ENCODE measurements around the gene ZDHHC14. TPM values are rescaled to one million over a fixed set of nuclear protein-coding genes. Genes with fewer than 3 reads are reported as not detected.

The ZDHHC14 gene
- total RNA-seq, 4 donors from 2014 or later, result 7.3 to 14.4 (median 8.1) TPM

DNA sequence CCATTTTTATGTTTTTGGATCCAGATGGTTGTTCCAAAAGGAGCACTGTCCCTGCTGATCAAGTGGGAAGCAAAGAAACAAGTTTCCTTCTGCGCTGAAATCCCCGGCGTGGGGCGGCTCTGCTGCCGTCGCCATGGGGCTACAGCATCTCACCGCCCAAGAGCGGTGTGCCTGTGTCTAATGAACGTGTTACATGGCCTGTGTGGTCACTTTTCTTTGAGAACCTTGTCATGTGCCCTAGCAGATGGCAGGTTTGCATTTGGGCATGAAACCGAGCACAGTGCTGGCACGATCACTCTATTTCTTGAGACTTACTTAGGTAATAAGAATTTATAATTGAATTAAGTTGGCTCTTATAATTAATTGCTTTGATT lies 51.9 kb downstream of the ZDHHC14 start:
- ATAC-seq, result no peak
- Histone ChIP-seq H3K4me3 (no peak overlapping the region), H3K27me3 (no peaks in the 10 kb centered on the region), H3K4me1 (peaks cover 0 to 11% (median 0%) of the 10 kb centered on the region in 3 donors), H3K36me3 (no peaks in the 10 kb centered on the region), H3K9me3 (no peaks in the 10 kb centered on the region), H3K27ac (no peak overlapping the region)
- TF ChIP-seq EP300 (IDR thresholded peaks at IDR 0.05), result no peak
- no peak for TF ChIP-seq POLR2AphosphoS5 (IDR thresholded peaks at IDR 0.05)
- TF ChIP-seq, protein P1, sequence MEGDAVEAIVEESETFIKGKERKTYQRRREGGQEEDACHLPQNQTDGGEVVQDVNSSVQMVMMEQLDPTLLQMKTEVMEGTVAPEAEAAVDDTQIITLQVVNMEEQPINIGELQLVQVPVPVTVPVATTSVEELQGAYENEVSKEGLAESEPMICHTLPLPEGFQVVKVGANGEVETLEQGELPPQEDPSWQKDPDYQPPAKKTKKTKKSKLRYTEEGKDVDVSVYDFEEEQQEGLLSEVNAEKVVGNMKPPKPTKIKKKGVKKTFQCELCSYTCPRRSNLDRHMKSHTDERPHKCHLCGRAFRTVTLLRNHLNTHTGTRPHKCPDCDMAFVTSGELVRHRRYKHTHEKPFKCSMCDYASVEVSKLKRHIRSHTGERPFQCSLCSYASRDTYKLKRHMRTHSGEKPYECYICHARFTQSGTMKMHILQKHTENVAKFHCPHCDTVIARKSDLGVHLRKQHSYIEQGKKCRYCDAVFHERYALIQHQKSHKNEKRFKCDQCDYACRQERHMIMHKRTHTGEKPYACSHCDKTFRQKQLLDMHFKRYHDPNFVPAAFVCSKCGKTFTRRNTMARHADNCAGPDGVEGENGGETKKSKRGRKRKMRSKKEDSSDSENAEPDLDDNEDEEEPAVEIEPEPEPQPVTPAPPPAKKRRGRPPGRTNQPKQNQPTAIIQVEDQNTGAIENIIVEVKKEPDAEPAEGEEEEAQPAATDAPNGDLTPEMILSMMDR (IDR thresholded peaks at IDR 0.05), result no peak
- no peak for TF ChIP-seq POLR2A (IDR thresholded peaks at IDR 0.05)
- WGBS, 2 donors (ENCODE audit: low coverage in 1 of 2), result 92 to 95% methylated on average over 2 to 5 of the region's 11 CpGs

DNA sequence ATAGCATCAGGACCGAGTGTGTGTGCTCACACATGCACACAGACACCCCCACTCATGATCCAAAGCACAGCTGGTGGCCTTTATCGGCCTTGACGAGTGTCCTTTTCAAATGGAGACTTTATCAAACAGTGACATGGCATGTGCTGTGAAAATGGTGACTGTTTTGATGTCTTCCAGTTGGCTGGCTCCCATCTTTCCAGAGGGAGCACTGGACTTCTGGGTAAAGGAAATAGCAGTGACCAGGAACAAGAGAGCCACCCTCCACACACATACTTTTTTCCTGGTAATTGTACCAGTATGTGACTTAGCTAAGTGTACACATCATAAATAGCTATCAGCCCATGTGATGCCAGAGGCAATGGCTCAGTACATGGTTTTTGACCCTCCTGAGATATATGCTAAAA lies 52.7 kb downstream of the ZDHHC14 start:
- H3K36me3 ChIP-seq, result no peaks in the 10 kb centered on the region
- TF ChIP-seq POLR2A (IDR thresholded peaks at IDR 0.05) (no peak), EP300 (IDR thresholded peaks at IDR 0.05) (no peak), POLR2AphosphoS5 (IDR thresholded peaks at IDR 0.05) (no peak)
- TF ChIP-seq, protein P1 (IDR thresholded peaks at IDR 0.05), result no peak
- H3K27ac ChIP-seq, result no peak overlapping the region
- WGBS, 2 donors (ENCODE audit: low coverage in 1 of 2), result 90 to 100% methylated on average over 1 to 3 of the region's 3 CpGs
- peaks cover 0 to 19% (median 5%) of the 10 kb centered on the region in 3 donors for H3K4me1 ChIP-seq
- H3K4me3 ChIP-seq, result no peak overlapping the region
- ATAC-seq, result no peak
- no peaks in the 10 kb centered on the region for H3K27me3 ChIP-seq
- H3K9me3 ChIP-seq, result no peaks in the 10 kb centered on the region

DNA sequence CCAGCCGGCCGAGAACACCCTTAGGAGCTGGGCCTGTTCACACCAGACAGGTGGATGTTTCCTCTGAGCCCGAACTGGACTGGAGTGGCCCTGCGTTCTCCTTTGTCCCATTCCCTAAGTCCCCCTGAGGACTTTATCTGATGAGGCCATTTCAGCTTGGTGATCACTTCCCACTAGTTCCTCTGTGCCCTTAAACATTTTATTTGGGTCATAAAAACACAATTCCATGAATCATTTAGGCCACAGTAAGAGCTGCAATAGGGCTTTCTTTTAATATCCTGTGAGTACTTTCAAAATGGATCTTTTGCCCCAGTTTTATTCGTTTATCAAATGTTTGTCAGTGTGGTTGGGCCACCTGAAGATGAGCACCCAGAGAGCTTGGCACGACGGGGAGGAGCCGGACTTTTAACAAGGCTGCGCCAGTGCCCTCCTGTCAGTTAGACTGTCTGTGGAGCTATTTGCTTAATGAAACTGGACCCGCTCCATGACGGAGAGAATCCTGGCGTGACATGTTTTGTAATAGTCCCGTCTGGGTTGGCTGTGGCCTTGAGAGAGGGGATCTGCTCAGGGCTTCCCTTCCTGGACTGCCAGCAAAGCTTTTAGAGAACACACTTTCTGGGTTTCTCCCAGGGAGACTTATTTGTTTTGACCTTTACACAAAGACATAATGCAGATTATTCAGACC lies 53.5 kb downstream of the ZDHHC14 start:
- Histone ChIP-seq H3K4me1 (peaks cover 0 to 26% (median 5%) of the 10 kb centered on the region in 3 donors), H3K9me3 (no peaks in the 10 kb centered on the region), H3K36me3 (no peaks in the 10 kb centered on the region), H3K27me3 (no peaks in the 10 kb centered on the region), H3K27ac (peak overlapping the region in 1 of 4 donors; percentile 16), H3K4me3 (no peak overlapping the region)
- no peak for ATAC-seq
- TF ChIP-seq, protein P1 (IDR thresholded peaks at IDR 0.05), result no peak
- TF ChIP-seq POLR2AphosphoS5 (IDR thresholded peaks at IDR 0.05), result no peak
- no peak for TF ChIP-seq EP300 (IDR thresholded peaks at IDR 0.05)
- no peak for TF ChIP-seq POLR2A (IDR thresholded peaks at IDR 0.05)
- 79 to 81% methylated on average over 4 to 10 of the region's 13 CpGs for WGBS, 2 donors (ENCODE audit: low coverage in 1 of 2)

DNA sequence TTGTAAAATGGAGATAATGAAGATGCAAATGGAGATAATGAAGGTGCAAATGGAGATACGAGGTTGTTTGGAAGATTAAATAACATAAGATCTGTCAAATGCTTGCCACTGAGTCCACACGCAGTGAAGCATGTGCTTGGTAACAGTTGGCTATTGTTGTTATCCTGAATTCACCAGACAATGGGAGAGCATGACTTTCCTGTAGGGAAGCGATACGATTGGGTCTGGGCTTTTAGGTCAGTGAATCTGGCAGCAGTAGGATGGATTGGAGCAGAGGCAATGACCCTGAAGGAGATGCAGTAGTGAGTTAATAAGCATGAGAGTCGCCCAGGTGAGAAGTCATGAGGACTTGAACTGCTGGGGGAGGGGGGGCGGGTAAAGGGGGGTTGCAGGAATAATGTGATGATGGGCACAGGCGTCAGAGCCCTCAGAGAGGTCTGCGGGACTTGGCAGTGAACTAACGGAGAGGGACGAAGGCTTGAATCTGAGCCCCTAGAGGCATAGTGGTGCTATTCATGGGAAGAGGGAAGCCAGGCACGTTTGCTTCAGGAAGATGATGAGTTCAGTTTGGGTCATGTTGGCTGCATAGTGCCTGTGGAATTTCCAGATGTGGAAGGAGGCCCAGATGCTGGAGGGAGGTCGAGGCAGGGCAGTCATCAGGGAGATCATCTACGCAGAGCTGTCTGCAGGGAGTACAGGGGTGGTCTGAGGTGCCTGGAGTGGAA lies 55.4 kb downstream of the ZDHHC14 start:
- no peak overlapping the region for H3K27ac ChIP-seq
- H3K36me3 ChIP-seq, result no peaks in the 10 kb centered on the region
- no peak overlapping the region for H3K4me3 ChIP-seq
- no peak for ATAC-seq
- H3K4me1 ChIP-seq, result peaks cover 0 to 26% (median 5%) of the 10 kb centered on the region in 3 donors
- no peaks in the 10 kb centered on the region for H3K27me3 ChIP-seq
- WGBS, 2 donors (ENCODE audit: low coverage in 1 of 2), result 60 to 73% methylated on average over 12 to 13 of the region's 13 CpGs
- H3K9me3 ChIP-seq, result no peaks in the 10 kb centered on the region
- TF ChIP-seq POLR2AphosphoS5 (IDR thresholded peaks at IDR 0.05), result no peak
- TF ChIP-seq EP300 (IDR thresholded peaks at IDR 0.05), result no peak
- TF ChIP-seq, protein P1 (IDR thresholded peaks at IDR 0.05), result no peak
- no peak for TF ChIP-seq POLR2A (IDR thresholded peaks at IDR 0.05)
